K562 (cell line): ENCODE results near the gene TTC33. TPM values are rescaled to one million over a fixed set of nuclear protein-coding genes. Genes with fewer than 3 reads are reported as not detected.

ENCODE experiments used
- CEBPG ChIP-seq, 3 experiments: fragments of 200-800 bp in 1 of 3; sonication (Bioruptor generic) in 1 of 3; sonication (generic) in 1 of 3; formaldehyde crosslinking in 1 of 3; IDR thresholded peaks in 2 of 3; conservative IDR thresholded peaks in 1 of 3; 2 replicates each; pipeline versions ENCODE4 v1.6.1 to v1.8.0; 2016 to 2022; ENCODE audit warnings: missing compliant biosample characterization in 2 of 3, missing genetic modification characterization in 2 of 3, mild to moderate bottlenecking in 1 of 3, missing genetic modification reagents in 1 of 3
- CREBBP ChIP-seq: IDR thresholded peaks from one replicate; pipeline ENCODE4 v1.6.1; 2012; ENCODE audit warnings: low read depth, mild to moderate bottlenecking, control low read depth, inconsistent platforms, low read length
- FOXJ3 ChIP-seq: sonication (generic); formaldehyde crosslinking; IDR thresholded peaks from 2 replicates; pipeline ENCODE4 v1.4.0; 2020; ENCODE audit warnings: mild to moderate bottlenecking, missing genetic modification reagents
- HNRNPK ChIP-seq: fragments of 200-400 bp; formaldehyde crosslinking; IDR thresholded peaks from one replicate; pipeline ENCODE4 v1.6.1; 2018; ENCODE audit warnings: mild to moderate bottlenecking, low read depth, low read length; ENCODE audit not compliant: poor library complexity, severe bottlenecking
- PML ChIP-seq: IDR thresholded peaks from 2 replicates; pipeline ENCODE4 v1.6.1; 2012; ENCODE audit warnings: low read length, inconsistent platforms
- SMAD3 ChIP-seq: fragments of 450-650 bp; formaldehyde crosslinking; conservative IDR thresholded peaks from 2 replicates; pipeline ENCODE4 v1.4.0; 2020; ENCODE audit warnings: mild to moderate bottlenecking
- ZZZ3 ChIP-seq: fragments of 450-650 bp; IDR thresholded peaks from 2 replicates; pipeline ENCODE4 v1.6.1; 2016; ENCODE audit warnings: antibody characterized with exemption, mild to moderate bottlenecking, moderate library complexity
- polyA plus RNA-seq, 8 experiments: library from polyadenylated mRNA; depleted of rRNA in 4 of 8; stranded (reverse) in 5 of 8; unstranded in 3 of 8; fragments of >200 nt; fragmentation: Nextera tagmentation in 2 of 8; fragmentation: Illumina TruSeq in 1 of 8; extraction: Ambion mirVana in 2 of 8; extraction: Trizol in 1 of 8; gene quantifications; 2 replicates each; pipeline versions ENCODE4 v1.2.1 to v1.2.3, GENCODE V29; 2011 to 2014; ENCODE audit warnings: inconsistent platforms in 1 of 8, missing spikeins in 1 of 8
- total RNA-seq, 7 experiments: library from RNA; depleted of rRNA in 6 of 7; stranded (reverse); fragments of >200 nt in 6 of 7; fragmentation: Illumina TruSeq in 2 of 7; extraction: Trizol in 2 of 7; gene quantifications; 2 replicates each; pipeline versions ENCODE4 v1.2.1 to v1.2.3, GENCODE V29; 2011 to 2021; ENCODE audit warnings: low replicate concordance in 1 of 7
- TF ChIP-seq, protein P1 (sequence below), 2 experiments: IDR thresholded peaks in 1 of 2; conservative IDR thresholded peaks in 1 of 2; 2 replicates each; pipeline ENCODE4 v1.6.1; 2016; ENCODE audit warnings: low read depth in 2 of 2, mild to moderate bottlenecking in 1 of 2, missing compliant biosample characterization in 1 of 2, missing genetic modification characterization in 1 of 2, moderate library complexity in 1 of 2

Gene TTC33
- total and polyA plus RNA-seq, 9 of the 15 experiments (the other 6 are each of a cell fraction or from before 2014, with no cell fraction given): 11.5 to 24.9 (median 21.1) TPM

DNA sequence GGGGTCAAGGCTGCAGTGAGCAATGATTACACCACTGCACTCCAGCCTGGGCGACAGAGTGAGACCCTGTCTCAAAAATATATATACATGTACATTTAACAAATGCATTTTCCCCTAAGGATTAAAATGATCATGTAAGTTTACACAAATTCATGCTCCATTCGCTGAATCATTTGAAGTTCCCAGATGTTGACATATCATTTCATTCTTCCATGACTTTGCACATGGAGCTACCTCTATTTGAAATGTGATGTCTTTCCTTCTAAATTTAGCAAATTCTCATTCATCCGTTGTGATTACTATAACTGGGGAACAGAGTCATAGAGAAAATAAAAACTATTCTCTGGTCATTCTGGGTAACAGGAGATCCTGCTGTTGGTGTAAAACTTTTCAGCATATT is 65.5 kb downstream of the TTC33 start (continued):
- TF ChIP-seq PML: no peak
- no peak for TF ChIP-seq FOXJ3 (CRISPR knock-in tag)
- no peak for TF ChIP-seq CREBBP
- no peak for TF ChIP-seq CEBPG (CRISPR knock-in tag; IDR thresholded peaks at IDR 0.05)
- no peak for TF ChIP-seq CEBPG (tag; conservative IDR thresholded peaks at IDR 0.05 in 1 of 2, IDR thresholded peaks at IDR 0.05 in 1 of 2)
- TF ChIP-seq ZZZ3: no peak
- TF ChIP-seq HNRNPK: no peak
- TF ChIP-seq, protein P1, sequence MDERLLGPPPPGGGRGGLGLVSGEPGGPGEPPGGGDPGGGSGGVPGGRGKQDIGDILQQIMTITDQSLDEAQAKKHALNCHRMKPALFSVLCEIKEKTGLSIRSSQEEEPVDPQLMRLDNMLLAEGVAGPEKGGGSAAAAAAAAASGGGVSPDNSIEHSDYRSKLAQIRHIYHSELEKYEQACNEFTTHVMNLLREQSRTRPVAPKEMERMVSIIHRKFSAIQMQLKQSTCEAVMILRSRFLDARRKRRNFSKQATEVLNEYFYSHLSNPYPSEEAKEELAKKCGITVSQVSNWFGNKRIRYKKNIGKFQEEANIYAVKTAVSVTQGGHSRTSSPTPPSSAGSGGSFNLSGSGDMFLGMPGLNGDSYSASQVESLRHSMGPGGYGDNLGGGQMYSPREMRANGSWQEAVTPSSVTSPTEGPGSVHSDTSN (CRISPR knock-in tag; IDR thresholded peaks at IDR 0.05; ENCODE audit: low read depth): no peak
- TF ChIP-seq, protein P1 (tag; conservative IDR thresholded peaks at IDR 0.05; ENCODE audit: low read depth): no peak
- TF ChIP-seq SMAD3 (CRISPR knock-in tag): no peak
- TF ChIP-seq, all 486 proteins: peak for 0
